ENCODE measurements around the gene DCAF8L2. TPM values are rescaled to one million over a fixed set of nuclear protein-coding genes. Genes with fewer than 3 reads are reported as not detected.

Gene DCAF8L2
- total RNA-seq, 1 experiment from 2014 or later: not detected

DNA sequence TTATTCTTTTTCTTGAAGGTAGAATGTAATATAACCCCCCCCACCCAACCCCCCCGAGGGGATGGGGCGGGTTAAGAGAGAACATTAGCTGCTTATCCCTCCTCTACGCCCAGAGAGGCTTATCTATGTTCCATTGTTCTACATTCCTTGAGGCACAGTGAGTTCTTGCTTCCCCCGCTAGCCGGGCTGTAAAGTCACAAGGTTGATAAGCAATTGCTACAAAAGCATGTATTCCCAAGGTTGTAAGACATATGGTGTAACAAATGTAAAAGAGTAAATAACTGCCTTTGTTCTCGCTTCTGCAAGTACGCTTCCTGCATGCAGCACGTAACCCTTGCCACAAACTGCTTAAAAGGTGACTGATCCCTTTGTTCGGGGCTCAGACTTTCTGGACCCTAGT, 8.2 kb downstream of the DCAF8L2 start:
- WGBS (ENCODE audit: extremely low coverage, insufficient read length, low lambda C conversion rate): no CpG with 5 or more reads among the region's 9 CpGs
- no peak overlapping the region for H4K5ac ChIP-seq (ENCODE audit: insufficient read length, low read depth, low read length)
- H3K23me2 ChIP-seq (ENCODE audit: insufficient read length, low read depth, low read length, poor library complexity, severe bottlenecking): no peaks in the 10 kb centered on the region
- Mint-ChIP-seq H3K36me3 (ENCODE audit: insufficient read depth in 1 of 3, low read depth in 3 of 3) (no peaks in the 10 kb centered on the region; a peak in 1 of 7 replicates), H3K4me1 (no peaks in the 10 kb centered on the region), H3K4me3 (no peak overlapping the region), H3K9me3 (peaks cover 42 to 44% of the 10 kb centered on the region in 2 experiments), H3K27ac (no peak overlapping the region), H3K27me3 (ENCODE audit: low read depth) (peaks cover 2% of the 10 kb centered on the region; the same call in 1 of the 2 replicates)
- H3K56ac ChIP-seq (ENCODE audit: insufficient read length, low read depth, low read length): no peak overlapping the region
- no peak for TF ChIP-seq CTCF (conservative IDR thresholded peaks at IDR 0.05)
- H3K14ac ChIP-seq (ENCODE audit: insufficient read depth, low read length): no peak overlapping the region
- H2BK5ac ChIP-seq (ENCODE audit: insufficient read length, low read length): no peak overlapping the region
- H3K4me1 ChIP-seq (ENCODE audit: insufficient read depth, low read length): no peaks in the 10 kb centered on the region
- H4K8ac ChIP-seq (replicated peaks; ENCODE audit: insufficient read length, low read depth, low read length): no peak overlapping the region
- H2BK20ac ChIP-seq (ENCODE audit: low read depth, low read length, poor library complexity, severe bottlenecking): no peak overlapping the region
- no peak overlapping the region for H3K27ac ChIP-seq (ENCODE audit: insufficient read length, low read depth, low read length)
- H3K4me2 ChIP-seq (ENCODE audit: insufficient read depth, insufficient read length, low read length): no peak overlapping the region
- H3K9me3 ChIP-seq (ENCODE audit: control insufficient read depth, low read depth, low read length): peaks cover 3% of the 10 kb centered on the region
- H3K9ac ChIP-seq (ENCODE audit: extremely low read depth, insufficient read length, low read length): no peak overlapping the region
- DNase-seq: no peak
- no peaks in the 10 kb centered on the region for H3K27me3 ChIP-seq (ENCODE audit: insufficient read depth, low read length)
- no peak overlapping the region for H3K4ac ChIP-seq (ENCODE audit: low read depth, low read length)
- H3T11ph ChIP-seq (ENCODE audit: low read length): no peak overlapping the region
- H2BK15ac ChIP-seq (ENCODE audit: low read depth, low read length): no peak overlapping the region
- no peaks in the 10 kb centered on the region for H4K20me1 ChIP-seq (ENCODE audit: control insufficient read depth, insufficient read depth, insufficient read length)
- H2BK120ac ChIP-seq (ENCODE audit: low read depth, low read length, poor library complexity, severe bottlenecking): no peak overlapping the region
- H3K79me2 ChIP-seq (ENCODE audit: insufficient read depth, low read length): no peaks in the 10 kb centered on the region
- H3K79me1 ChIP-seq (ENCODE audit: insufficient read depth, low read depth, low read length, poor library complexity, severe bottlenecking): no peaks in the 10 kb centered on the region
- H3K23ac ChIP-seq (ENCODE audit: insufficient read length, low read depth, low read length): no peak overlapping the region
- no peak overlapping the region for H2BK12ac ChIP-seq (ENCODE audit: insufficient read length, low read depth, low read length)
- H2AK5ac ChIP-seq (ENCODE audit: insufficient read length, low read length): no peak overlapping the region
- no peak overlapping the region for H4K91ac ChIP-seq (ENCODE audit: insufficient read length, low read depth, low read length)
- no peak overlapping the region for H2AFZ ChIP-seq (ENCODE audit: low read length)
- no peak overlapping the region for H3K18ac ChIP-seq (ENCODE audit: insufficient read length, low read depth, low read length)

All from H9 (cell line).